ENCODE measurements around the gene SLC35A3.

DNA sequence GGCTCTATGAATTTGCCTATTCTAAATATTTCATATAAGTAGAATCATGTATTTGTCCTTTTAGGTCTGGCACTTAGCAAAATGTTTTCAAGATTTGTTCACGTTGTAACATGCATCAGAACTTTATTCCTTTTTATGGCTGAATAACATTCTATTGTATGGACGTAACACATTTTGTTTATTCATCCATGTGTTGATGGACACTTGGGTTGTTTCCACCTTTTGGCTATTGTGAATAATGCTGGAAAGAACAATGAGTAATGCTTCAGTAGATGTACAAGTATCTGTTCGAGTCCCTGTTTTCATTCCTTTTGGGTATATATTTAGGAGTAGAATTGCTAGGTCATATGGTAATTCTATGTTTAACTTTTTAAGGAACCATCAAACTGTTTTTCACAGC lies 24.7 kb downstream of the SLC35A3 start:
- TF ChIP-seq, protein P1, sequence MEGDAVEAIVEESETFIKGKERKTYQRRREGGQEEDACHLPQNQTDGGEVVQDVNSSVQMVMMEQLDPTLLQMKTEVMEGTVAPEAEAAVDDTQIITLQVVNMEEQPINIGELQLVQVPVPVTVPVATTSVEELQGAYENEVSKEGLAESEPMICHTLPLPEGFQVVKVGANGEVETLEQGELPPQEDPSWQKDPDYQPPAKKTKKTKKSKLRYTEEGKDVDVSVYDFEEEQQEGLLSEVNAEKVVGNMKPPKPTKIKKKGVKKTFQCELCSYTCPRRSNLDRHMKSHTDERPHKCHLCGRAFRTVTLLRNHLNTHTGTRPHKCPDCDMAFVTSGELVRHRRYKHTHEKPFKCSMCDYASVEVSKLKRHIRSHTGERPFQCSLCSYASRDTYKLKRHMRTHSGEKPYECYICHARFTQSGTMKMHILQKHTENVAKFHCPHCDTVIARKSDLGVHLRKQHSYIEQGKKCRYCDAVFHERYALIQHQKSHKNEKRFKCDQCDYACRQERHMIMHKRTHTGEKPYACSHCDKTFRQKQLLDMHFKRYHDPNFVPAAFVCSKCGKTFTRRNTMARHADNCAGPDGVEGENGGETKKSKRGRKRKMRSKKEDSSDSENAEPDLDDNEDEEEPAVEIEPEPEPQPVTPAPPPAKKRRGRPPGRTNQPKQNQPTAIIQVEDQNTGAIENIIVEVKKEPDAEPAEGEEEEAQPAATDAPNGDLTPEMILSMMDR (conservative IDR thresholded peaks at IDR 0.05; ENCODE audit: low read depth, low read length): no peak
- no peak for TF ChIP-seq POLR2A (IDR thresholded peaks at IDR 0.05; ENCODE audit: low read depth, low read length)
